GM18505 (cell line): Measurements from ENCODE around the gene PCDHGB4.
A peak's percentile ranks its signal among the peaks of the same experiment; 100 is the strongest.
"Not testable (repeated sequence)": the region's sequence is repeated elsewhere in the genome, so short reads cannot be mapped to it uniquely, and the experiment has no call there.

Source experiments
- ATAC-seq: cut with Tn5 transposase; IDR thresholded peaks from one replicate; pipeline ENCODE4 v1.9.1; 2021; ENCODE audit not compliant: unreplicated experiment
- POLR2A ChIP-seq: IDR thresholded peaks from 4 replicates; pipeline ENCODE4 v1.6.1; 2011; ENCODE audit warnings: borderline replicate concordance; ENCODE audit not compliant: insufficient read depth, insufficient read length; ENCODE audit errors: extremely low read depth

Gene PCDHGB4

GRCh38 chr5:141387557-141388311 is at the start of gene PCDHGB4:
PCDHGB4 (plus strand) TSS chr5:141387698; CDS start chr5:141387885, 187 bp downstream.
- not testable (repeated sequence) for ATAC-seq

- TF ChIP-seq POLR2A: no peak
- no peak for ATAC-seq
Measured at GRCh38 chr5:141338538-141339306, 48.8 kb upstream of the PCDHGB4 start, which contains the start of gene PCDHGA2. PCDHGA2 (plus strand) TSS chr5:141338760.

GRCh38 chr5:141340781-141341354 is 46.6 kb upstream of the PCDHGB4 start:
- ATAC-seq: not testable (repeated sequence)

GRCh38 chr5:141342773-141343172 is 44.7 kb upstream of the PCDHGB4 start:
- no peak for TF ChIP-seq POLR2A
- ATAC-seq: no peak

DNA sequence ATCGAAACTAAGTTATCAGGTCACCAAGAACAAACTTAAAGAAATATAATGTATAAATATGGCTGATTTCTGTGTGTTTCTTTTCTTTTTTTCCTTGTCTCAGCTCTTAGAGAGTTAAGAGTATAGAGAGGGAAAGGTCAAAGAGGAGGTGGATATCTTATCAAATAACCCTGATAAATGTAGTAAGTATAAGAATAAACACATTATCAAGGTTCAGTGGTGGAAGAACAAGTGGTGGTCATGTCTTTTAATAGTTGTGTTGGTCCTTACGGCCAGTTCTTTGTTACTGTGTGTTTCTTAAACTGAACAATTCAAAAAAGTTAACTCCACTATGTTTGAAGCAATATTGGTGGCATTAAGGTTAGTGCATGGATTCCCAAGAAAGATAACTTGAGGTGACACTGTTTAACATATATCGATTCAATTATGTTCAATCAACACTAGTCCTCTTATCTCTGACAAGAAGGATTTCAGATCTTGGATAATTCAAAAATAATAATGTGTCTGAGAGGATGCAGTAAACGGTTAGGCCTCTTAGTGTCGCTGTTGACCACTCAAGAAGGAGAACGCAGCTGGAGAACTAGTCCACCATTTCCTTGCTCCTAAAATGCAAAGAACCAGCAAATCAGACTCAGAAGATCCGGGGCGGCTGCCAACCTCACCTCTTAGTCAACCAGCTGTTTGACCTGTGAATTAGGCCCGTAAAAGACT is 44.1 kb upstream of the PCDHGB4 start, which contains the start of gene PCDHGA3:
TSS of gene PCDHGA3 (plus strand) at position 588 of the 711 bp plus-strand sequence. CDS start 205 bp downstream, outside the sequence.
- peak; percentile 68 for ATAC-seq
- no peak for TF ChIP-seq POLR2A

DNA sequence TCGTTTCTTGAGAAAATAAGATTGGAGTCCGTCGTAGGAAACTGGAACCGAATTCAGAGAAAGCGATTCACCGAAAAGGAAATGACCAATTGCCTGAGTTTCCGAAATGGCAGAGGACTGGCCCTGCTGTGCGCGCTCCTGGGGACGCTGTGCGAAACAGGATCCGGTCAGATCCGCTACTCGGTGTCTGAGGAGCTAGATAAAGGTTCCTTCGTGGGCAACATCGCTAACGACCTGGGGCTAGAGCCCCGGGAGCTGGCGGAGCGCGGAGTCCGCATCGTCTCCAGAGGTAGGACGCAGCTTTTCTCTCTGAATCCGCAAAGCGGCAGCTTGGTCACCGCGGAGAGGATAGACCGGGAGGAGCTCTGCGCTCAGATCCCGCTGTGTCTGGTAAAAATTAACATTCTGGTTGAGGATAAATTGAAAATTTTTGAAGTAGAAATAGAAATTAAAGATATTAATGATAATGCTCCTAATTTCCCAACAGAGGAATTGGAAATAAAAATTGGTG is 43.5 kb upstream of the PCDHGB4 start:
- no peak for TF ChIP-seq POLR2A
- peak; percentile 27 for ATAC-seq

- TF ChIP-seq POLR2A: no peak
- no peak for ATAC-seq
Measured at GRCh38 chr5:141345327-141345726, 42.2 kb upstream of the PCDHGB4 start.

DNA sequence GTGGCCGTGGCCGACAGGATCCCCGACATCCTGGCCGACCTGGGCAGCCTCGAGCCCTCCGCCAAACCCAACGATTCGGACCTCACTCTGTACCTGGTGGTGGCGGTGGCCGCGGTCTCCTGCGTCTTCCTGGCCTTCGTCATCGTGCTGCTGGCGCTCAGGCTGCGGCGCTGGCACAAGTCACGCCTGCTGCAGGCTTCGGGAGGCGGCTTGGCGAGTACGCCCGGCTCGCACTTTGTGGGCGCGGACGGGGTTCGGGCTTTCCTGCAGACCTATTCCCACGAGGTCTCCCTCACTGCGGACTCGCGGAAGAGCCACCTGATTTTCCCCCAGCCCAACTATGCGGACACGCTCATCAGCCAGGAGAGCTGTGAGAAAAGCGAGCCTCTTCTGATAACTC is 41.5 kb upstream of the PCDHGB4 start:
- not testable (repeated sequence) for ATAC-seq

GRCh38 chr5:141349917-141350619 is 37.4 kb upstream of the PCDHGB4 start, which contains the start of gene PCDHGB1:
PCDHGB1 (plus strand) TSS chr5:141350099; CDS start chr5:141350261, 162 bp downstream.
- peak; percentile 62 for ATAC-seq
- no peak for TF ChIP-seq POLR2A

- TF ChIP-seq POLR2A: no peak
- ATAC-seq: no peak
Measured at GRCh38 chr5:141351591-141351990, 35.9 kb upstream of the PCDHGB4 start.

DNA sequence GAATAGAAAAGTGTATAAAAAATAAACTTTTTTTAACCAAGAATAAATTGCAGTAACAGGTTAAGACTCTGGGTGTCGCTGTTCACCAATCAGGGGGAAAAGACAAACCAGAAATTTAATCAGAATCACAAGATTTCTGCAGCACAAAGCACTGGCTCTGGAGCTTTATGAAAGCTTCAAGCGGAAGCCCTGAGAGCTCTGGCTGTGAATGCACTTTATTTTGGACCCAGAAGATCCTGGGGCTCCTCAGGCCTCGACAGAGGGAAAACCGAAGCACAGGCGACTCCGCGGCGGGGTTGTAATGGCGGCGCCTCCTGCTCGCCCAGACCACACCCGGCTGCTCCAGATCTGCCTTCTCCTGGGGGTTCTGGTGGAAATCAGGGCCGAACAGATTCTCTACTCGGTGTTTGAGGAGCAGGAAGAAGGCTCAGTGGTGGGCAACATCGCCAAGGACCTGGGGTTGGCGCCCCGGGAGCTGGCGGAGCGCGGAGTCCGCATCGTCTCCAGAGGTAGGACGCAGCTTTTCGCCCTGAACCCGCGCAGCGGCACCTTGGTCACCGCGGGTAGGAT is 32.5 kb upstream of the PCDHGB4 start, which contains the start of gene PCDHGA4:
TSS of gene PCDHGA4 (plus strand) at position 122 of the 570 bp plus-strand sequence. CDS start at position 209, 87 bp downstream.
- no peak for TF ChIP-seq POLR2A
- no peak for ATAC-seq

- no peak for ATAC-seq
- no peak for TF ChIP-seq POLR2A
Measured at GRCh38 chr5:141355641-141356040, 31.9 kb upstream of the PCDHGB4 start.

GRCh38 chr5:141356133-141356532 is 31.4 kb upstream of the PCDHGB4 start:
- ATAC-seq: no peak
- TF ChIP-seq POLR2A: no peak
